Fibroblast of pulmonary artery (primary cell): ENCODE measurements around the gene BCL2.

Source experiments
- DNase-seq: peaks from one replicate; pipeline ENCODE4 v3.0.0-alpha.2; 2010; ENCODE audit warnings: low read depth
- H3K4me3 ChIP-seq: replicated peaks from 2 replicates; pipeline ENCODE4 v1.5.1; 2011; ENCODE audit warnings: low read depth, mild to moderate bottlenecking, control low read depth, low read length, moderate library complexity
- CTCF ChIP-seq: IDR thresholded peaks from 2 replicates; pipeline ENCODE4 v1.5.1; 2011; ENCODE audit warnings: mild to moderate bottlenecking, control low read depth, low read length, inconsistent platforms; ENCODE audit errors: missing control alignments

The BCL2 gene

GRCh38 chr18:63291278-63291677 lies 28.3 kb downstream of the BCL2 start:
- TF ChIP-seq CTCF, result no peak
- DNase-seq, result no peak

GRCh38 chr18:63290821-63291200 lies 28.8 kb downstream of the BCL2 start:
- no peak overlapping the region for H3K4me3 ChIP-seq
- DNase-seq, result no peak
- TF ChIP-seq CTCF, result no peak

More at GRCh38 chr18:63291278-63291677, 28.3 kb downstream of the BCL2 start:
- no peak overlapping the region for H3K4me3 ChIP-seq

GRCh38 chr18:63290166-63290820 lies 29.3 kb downstream of the BCL2 start:
- no peak overlapping the region for H3K4me3 ChIP-seq
- TF ChIP-seq CTCF, result no peak
- DNase-seq, result no peak

GRCh38 chr18:63288311-63288710 lies 31.3 kb downstream of the BCL2 start:
- H3K4me3 ChIP-seq, result no peak overlapping the region
- no peak for DNase-seq
- TF ChIP-seq CTCF, result no peak

- DNase-seq, result no peak
- no peak for TF ChIP-seq CTCF
Measured at GRCh38 chr18:63287691-63288220, 31.8 kb downstream of the BCL2 start.

GRCh38 chr18:63286926-63287325 lies 32.6 kb downstream of the BCL2 start:
- no peak for DNase-seq
- no peak for TF ChIP-seq CTCF
- H3K4me3 ChIP-seq, result no peak overlapping the region

More at GRCh38 chr18:63287691-63288220, 31.8 kb downstream of the BCL2 start:
- no peak overlapping the region for H3K4me3 ChIP-seq
